Right forelimb (tissue), 1 donor: ENCODE data around the gene NUDT16L1.
A peak's percentile ranks its signal among the peaks of the same experiment; 100 is the strongest.
"Not testable (repeated sequence)": the region's sequence is repeated elsewhere in the genome, so short reads cannot be mapped to it uniquely, and the experiment has no call there.

Source experiments
- DNase-seq: peaks from one replicate; pipeline ENCODE4 v3.0.0-alpha.2; 2018

NUDT16L1 gene

GRCh38 chr16:4693296-4693955 is at the start of gene NUDT16L1:
TSS of gene NUDT16L1 (plus strand) at chr16:4693562. CDS start at chr16:4693727, 165 bp downstream.
- peak; percentile 98 for DNase-seq

DNA sequence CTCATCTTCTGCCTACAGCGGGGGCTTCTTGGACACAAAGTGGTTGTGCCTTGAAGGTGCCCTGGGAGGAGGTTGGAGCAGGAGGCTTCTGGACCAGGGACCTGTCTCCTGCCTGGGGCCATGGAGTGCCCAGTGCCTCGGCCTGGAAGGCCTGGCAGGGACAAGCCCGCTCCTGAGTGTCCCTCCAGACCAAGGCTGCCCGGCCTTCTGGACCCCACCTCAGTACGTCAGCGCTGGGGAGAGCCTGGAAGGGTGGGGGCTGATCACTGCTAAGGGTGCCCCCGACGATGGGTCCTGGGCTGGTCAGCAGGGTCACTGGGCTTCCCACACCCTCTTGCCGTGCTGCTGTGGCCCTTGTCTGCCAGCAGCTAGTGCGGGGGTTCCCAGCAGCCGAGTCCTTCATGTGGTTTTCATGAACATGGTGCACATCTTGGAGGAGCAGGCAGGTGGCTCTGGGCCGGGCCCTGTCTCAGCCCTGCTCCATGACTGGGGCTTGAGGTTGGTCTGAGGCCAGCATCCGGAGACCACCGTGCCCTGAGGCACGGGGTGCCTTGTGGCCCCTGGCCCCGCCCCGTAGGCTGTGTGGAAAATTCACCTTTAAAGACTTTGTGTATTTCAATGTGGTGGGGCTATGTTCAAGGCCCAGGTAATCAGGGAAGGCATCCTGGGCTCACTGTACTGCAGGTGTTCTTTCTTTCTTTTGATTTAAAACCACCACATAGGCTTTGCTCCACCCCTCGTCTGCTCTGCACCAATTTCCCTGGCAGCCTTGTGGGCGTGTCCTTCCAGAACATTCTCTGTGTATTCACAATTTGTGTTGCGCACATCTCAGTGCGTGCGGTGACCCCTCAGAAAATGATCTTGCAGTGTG is 46.4 kb upstream of the NUDT16L1 start:
- DNase-seq: no peak

- DNase-seq: no peak
These were observed 45.8 kb upstream of the NUDT16L1 start for GRCh38 chr16:4647644-4647980.

- no peak for DNase-seq
These were observed 44.4 kb upstream of the NUDT16L1 start for GRCh38 chr16:4648917-4649316.

DNA sequence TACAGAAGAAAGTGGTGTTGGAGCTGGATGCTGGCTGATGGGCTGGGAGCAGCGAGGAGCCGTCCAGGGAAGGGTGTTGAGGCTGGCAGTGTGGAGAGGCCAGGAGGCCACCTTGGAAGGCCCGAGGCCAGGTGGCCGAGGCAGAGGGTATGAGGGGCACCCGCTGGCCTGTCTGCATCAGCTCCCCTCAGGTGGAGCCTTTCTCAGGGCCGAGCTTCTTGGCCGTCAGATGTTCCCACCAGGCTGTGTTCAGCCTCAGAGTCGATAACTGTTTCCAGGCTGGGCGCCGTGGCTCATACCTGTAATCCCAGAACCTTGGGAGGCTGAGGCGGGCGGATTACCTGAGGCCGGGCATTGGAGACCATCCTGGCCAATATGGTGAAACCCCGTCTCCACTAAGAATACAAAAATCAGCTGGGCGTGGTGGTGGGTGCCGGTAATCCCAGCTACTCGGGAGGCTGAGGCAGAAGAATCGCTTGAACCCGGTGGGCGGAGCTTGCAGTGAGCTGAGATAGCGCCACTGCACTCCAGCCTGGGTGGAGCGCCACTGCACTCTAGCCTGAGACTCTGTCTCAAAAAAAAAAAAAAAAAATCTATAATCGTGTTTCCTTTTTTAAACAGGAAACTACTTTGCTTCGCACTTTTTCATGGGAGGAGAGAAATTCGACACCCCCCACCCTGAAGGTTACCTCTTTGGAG is 43.5 kb upstream of the NUDT16L1 start:
- no peak for DNase-seq

DNA sequence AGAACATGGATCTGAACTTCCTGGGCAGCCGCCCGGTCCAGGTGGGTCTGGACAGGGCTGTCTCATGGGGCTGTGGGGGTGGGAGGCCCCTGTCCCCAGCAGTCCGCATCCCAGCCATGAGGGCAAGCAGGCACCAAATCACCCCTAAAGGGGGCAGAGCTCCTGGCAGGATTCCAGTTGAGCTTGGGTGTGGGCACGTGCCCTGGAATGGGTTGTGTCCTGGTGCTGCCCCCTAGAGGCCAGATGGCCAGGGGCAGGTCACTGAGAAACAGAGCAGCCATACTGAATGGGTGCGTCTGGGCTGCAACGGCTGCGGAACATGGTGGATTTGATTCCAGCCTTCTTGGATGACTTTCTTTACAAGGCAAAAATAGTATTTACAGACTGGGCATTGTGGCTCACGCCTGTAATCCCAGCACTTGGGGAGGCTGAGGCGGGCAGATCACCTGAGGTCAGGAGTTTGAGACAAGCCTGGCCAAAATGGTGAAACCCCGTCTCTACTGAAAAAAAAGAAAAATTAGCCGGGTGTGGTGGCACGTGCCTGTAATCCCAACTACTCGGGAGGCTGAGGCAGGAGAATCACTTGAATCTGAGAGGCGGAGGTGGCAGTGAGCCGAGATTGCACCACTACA is 42.8 kb upstream of the NUDT16L1 start:
- not testable (repeated sequence) for DNase-seq

DNA sequence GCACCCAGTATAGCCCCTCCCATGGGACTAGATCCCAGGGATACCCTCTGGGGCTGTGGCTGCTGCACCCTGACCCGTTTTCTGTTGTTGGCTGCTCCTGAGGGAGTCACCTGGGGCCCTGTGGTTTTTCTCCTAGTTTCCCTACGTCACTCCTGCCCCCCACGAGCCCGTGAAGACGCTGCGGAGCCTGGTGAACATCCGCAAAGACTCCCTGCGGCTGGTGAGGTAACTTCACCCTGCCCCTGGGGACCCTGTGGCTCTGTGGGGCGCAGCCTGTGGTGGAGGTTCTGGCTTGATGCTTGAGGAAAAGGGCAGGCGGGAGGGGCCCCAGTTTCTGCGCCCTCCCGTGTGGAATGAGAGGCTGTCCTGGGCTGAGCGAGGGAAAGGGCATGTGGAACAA is 41.5 kb upstream of the NUDT16L1 start:
- DNase-seq: no peak

GRCh38 chr16:4652561-4652960 is 40.8 kb upstream of the NUDT16L1 start:
- no peak for DNase-seq

DNA sequence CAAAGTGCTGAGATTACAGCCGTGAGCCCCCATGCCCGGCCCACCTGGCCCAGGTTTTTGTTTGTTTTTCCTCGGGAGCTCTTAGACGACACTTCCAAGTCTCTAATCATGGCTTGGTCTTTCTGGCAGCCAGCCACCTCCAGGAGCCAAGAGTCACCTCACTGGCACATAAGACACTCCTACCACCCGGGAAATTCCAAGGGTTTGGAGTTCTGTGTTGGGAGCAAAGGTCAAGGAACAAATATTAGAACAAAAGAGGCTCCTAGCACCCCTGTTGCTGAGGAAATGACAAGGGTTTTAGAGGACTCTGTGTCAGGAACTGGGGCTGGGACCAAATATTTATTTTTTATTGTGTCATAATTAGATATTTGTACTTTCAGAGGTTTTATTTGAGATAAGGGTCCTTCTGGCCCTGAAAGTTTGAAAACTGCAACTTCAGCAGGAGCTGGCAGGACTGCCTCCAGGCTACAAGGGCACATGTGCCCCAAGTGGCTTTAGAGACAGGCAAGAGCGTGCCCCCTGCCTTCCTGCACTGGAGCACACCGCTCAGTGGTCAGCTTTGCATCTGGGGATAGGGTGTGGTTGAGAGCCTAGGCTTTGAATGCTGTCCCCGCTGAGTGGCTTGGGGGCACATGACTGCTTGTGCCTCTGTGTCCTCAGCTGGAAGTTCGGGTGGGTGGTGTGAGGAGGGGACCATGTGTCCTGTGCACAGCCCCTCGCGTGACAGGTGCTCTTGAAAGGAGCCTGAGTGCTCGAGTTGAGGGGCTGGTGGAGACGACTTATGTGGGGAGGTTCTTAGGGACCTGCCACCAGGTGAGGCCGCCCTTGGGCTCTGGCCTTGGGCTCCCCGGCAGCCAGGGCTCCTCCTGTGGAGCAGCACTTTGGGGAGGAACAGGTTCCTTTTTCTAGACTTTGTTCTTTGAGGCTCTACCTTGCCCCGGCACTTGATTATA is 39.1 kb upstream of the NUDT16L1 start:
- DNase-seq: no peak

DNA sequence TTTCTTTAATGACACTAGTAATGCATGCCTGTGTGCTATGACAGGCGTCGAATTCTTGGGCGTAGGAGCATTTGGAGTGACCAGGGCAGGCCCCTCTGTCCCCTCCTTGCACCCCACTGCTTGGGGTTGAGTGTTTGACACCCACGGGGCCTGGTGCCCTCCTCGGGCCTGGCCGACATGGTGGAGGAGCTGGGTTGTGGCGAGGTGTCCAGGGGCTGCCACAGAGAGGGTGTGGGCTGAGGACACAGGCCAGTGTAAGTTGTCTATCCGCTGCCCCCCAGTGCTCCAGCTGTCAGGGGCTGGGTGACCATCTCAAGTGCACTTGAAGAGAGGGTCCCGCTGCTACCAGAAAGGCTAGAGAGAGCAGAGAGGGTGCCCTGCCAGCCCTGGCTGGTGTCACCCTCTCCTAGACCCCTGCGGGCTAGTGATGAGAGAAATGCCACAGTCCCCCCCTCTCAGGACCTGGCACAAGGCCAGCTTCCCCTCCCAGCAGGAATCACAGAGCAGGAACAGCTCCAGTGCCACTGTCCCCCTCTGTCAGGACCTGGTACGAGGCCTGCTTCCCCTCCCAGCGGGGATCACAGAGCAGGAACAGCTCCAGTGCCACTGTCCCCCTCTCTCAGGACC is 38.3 kb upstream of the NUDT16L1 start:
- DNase-seq: no peak

DNA sequence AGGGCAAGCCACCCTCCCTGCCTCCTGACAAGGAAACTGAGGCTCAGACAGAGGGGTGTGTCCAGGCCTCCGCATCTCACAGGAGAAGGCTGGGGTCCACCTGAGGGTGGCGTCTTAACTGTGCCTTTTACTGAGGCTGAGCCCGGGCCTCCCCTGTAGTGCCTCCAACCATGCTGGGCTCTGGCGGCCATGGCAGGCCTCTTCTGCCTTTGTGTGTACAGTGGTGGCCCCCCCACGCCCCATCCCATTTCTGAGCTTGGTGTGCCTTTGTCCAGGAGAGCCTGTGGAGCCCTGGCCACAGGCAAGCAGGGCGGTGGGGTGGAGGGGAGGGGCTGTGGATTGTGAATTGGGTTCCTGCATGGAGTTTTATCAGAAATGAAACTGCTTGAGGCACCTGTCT is 37.6 kb upstream of the NUDT16L1 start:
- DNase-seq: no peak

DNA sequence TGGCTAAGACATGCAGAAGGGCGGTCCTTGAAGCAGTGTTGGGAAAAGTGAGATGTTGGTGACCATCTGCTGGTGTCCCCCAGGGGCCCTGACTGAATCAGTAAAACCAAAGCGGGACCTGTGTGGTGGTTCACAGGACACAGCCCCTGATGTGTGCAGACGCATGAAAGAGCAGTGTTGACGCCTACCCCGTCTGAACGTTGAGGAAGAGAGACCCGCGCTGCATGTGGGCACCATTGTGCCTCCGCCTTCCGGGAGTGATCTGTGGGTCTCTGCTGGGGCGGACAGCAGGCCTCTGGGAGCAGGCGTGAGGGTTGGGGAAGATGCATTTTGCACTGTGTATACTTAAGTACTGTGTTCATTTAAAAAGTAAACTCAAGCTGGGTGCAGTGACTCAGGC is 37.1 kb upstream of the NUDT16L1 start:
- DNase-seq: no peak

- DNase-seq: no peak
These were observed 36.4 kb upstream of the NUDT16L1 start for GRCh38 chr16:4656695-4657686.

GRCh38 chr16:4659363-4660353 is 33.7 kb upstream of the NUDT16L1 start:
- DNase-seq: no peak

DNA sequence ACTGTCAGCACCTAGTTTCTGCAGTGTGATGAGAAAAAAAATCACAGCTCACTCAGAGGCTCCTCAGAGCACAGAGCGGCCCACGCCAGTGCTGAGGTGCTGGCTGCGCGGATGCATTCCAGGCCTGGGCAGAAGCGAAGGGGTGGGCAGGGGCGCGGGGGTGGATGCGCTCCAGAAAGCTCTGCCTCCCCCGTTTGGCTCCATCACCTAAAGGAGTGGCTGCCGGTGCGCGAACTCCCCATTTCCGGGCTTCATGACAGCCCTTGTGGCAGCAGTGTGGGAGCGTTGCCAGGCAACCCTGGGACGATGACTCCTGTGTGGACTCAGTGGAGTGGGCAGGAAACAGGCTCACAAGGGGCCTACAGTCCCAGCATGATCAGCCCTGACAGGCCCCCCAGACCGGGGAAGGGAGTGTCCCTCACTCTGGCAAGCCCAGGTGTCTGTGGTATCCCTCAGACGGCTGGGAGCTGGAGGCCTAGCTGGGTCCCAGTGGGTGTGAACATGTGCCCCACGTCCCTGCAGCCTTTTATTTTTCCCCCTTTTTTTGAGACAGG is 32.8 kb upstream of the NUDT16L1 start:
- DNase-seq: peak; percentile 76

GRCh38 chr16:4661661-4662060 is 31.7 kb upstream of the NUDT16L1 start:
- DNase-seq: no peak

DNA sequence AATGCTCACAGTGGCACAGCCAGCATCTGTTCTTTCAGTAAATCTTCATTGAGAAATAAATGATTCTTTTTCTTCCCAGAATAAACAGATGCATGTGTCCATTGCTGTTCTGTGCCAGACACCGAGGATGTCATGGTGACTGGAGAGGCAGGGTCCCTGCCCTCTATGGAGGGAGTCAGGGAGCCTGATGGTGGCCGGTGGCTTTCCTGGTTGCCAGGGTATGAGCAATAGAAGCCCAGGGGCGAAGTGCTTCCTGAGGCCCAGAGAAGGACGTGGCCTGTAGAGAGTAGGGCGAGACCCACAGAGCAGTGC is 29.9 kb upstream of the NUDT16L1 start:
- no peak for DNase-seq

GRCh38 chr16:4663777-4664465 is 29.4 kb upstream of the NUDT16L1 start:
- DNase-seq: no peak
